ENCODE results near the gene TACR1.
"Not testable (repeated sequence)": the region's sequence is repeated elsewhere in the genome, so short reads cannot be mapped to it uniquely, and the experiment has no call there.

TACR1 gene

GRCh38 chr2:75077909-75078308, 121.4 kb downstream of the TACR1 start:
- no peak for DNase-seq

DNA sequence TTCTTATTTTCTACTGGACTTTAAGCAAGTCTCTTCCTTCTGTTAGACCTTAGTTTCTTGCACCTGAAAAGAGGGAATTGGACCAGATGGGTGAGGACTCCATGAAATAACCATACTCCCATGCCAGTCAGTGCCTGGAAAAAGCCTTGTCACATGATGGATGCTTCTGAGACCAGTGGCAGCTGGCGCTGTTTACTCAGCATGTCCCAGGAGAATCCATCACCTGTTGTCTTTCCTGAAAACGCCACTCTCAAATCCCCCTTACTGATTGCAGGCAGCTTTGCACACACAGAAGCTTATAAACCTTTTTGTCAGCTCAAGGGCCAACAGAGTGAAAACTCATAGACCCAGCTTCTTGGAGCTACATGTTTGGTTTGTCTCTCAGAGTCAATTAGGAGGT, 123.2 kb downstream of the TACR1 start:
- DNase-seq: no peak

- no peak for DNase-seq
These were observed 124.6 kb downstream of the TACR1 start for GRCh38 chr2:75074708-75075107.

GRCh38 chr2:75074228-75074627, 125.1 kb downstream of the TACR1 start:
- DNase-seq: no peak

- DNase-seq: no peak
These were observed 127.6 kb downstream of the TACR1 start for GRCh38 chr2:75071766-75072165.

DNA sequence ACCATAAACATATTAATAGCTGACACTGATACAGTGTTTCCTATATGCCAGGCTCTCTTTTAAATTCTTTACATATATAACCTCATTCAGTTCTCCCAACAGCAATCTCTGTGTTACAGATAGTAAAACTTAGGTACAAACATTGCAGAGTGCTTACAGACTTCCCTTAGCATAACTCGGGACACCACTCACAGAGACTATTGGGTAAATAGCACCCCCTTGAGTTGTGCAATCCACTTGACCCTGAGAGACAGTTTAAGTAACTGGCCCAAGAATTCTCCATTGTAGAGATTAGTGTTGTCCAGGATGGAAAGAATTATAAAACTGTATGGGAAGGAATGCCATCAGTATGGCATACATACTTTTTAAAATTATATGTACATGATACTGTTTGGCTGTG, 130.8 kb downstream of the TACR1 start:
- DNase-seq: no peak

DNA sequence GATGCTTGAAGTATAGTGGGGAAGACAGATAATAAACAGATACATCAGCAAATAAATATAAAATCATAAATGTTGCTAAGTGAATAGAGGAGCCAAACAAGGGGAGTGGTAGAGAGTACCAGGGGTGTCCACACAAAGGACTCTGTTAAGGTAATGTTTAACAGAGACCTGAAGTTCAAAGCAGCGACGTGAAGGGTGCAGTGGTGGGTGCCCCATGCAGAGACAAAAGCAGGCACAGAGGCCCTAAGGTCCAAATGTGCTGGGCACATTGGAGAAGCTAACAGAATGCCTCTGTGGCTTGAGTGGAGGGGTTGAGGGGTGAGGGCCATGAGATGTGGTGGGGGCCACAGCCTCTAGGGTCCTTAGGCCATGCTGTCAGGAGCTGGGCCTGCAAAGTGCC, 131.8 kb downstream of the TACR1 start:
- no peak for DNase-seq

GRCh38 chr2:75066121-75066902, 133.0 kb downstream of the TACR1 start:
- DNase-seq: no peak

- DNase-seq: no peak
These were observed 133.8 kb downstream of the TACR1 start for GRCh38 chr2:75065402-75066008.

- peak; percentile 12 for DNase-seq
These were observed 134.5 kb downstream of the TACR1 start for GRCh38 chr2:75064691-75065396.

GRCh38 chr2:75063906-75064305, 135.4 kb downstream of the TACR1 start:
- DNase-seq: no peak

DNA sequence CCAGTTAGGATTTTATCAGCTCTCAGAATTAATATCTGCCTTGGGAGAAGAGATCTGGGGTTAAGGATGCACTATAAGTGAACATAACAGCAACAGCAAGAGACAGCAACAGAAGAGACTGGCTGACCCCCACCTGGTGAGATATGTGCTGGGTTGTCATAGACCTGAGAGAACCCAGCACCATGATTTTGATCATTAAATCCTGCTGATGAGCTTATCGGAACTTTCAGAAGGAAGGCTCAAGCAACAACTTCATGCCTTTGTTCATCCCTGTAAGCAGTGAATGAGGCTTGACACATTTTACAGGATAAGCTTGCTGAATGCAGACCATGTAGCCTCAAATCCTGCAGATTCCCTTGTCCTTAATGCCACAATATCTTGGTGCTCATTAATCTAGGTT, 140.9 kb downstream of the TACR1 start:
- DNase-seq: no peak

DNA sequence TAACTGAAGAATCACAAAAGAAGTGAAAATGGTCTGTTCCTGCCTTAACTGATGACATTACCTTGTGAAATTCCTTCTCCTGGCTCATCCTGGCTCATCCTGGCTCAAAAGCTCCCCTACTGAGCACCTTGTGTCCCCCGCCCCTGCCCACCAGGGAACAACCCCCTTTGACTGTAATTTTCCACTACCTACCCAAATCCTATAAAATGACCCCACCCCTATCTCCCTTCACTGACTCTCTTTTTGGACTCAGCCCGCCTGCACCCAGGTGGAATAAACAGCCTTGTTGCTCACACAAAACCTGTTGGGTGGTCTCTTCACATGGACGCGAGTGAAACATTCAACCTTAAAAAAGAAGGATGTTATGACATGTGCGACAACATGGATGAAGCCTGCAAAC, 142.2 kb downstream of the TACR1 start:
- not testable (repeated sequence) for DNase-seq

DNA sequence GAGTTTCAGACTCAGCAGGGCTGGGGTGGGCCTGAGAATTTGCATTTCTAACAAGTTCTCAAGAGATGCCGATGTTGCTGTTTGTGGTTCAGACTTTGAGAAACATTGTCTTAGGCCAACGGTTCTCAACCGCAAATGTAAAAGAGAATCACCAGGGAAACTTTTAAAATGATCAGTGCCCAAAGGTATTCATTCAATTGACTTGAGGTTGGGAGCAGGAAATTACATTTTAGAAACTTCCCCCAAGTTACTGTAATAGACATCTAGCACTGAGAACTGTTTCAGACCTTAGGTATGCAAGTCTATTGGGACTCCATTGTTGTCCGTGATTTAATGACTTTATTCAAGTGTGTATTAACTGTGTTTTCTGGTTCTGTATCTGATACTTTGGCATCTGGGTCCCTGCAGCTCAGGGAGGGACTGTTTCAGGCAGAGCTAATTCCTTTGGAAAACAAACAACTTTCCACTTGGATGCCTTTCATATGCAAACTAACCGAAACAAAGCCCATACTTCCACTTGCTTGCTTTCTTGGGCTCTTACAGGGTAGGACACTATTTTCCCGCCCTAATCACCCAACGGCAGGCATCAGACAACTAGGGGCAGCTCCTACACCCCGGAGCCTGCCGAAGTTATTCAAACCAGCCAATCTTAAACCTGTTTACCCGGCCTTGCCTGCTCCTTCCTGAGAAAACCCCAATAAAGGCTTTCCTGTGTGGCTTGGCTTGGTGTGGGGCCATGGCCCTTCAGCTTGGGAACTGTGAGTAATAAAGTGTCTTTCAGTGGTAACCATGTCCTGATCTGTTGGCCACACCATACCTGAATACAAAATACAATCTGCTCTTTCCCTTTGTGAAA, 143.3 kb downstream of the TACR1 start:
- DNase-seq: no peak

- no peak for DNase-seq
These were observed 144.0 kb downstream of the TACR1 start for GRCh38 chr2:75055142-75055819.

DNA sequence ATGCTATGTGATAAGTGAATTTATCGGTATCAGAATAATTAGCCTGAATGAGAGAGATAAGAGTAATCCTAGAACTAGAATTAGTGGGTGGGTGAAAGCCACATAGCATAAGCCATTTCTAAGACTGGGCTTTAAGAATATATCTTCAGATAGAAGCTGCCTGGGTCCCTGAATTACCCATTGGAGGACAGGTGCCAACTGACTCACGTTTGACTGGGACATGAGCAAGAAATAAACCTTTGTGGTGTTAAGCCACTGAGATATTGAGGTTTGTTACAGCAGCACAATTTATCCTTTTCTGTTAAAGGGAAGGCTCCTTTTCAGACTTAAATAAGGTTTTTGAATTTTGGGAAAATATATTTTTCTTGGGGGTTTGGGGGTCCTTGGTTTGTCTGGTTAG, 145.0 kb downstream of the TACR1 start:
- DNase-seq: no peak

- no peak for DNase-seq
These were observed 145.7 kb downstream of the TACR1 start for GRCh38 chr2:75053484-75054112.

DNA sequence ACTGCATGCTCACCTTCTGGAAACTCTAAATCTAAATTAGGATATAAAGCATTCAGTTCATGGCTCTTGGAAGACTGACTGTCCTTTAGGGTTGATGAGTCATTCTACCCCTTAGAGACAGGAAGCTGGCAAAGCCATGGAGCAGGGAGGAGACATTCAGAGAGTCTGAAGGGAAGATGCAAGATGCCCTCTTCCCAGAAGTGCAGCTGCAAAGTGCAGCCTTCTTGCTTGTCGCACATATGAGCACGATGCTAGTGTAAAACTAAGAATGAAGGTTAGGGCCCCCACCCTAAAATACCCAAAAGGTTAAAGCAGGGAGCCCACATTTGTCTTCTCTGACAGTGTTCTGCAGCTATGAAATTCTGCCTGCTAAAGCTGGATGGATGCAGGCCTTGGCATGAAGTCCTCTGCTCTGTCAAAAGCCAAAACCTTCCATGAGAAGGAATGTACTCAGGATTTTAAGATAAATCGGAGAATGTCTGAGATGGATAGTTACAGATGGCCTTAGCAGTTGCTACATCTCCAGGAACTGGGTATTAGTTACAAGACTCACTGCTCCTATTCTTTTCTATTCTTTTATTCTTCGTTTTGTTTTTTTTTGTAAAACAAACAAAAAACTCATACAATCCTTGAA, 151.2 kb downstream of the TACR1 start:
- DNase-seq: no peak

- DNase-seq: no peak
These were observed 151.9 kb downstream of the TACR1 start for GRCh38 chr2:75047189-75047991.

- DNase-seq: no peak
These were observed 153.7 kb downstream of the TACR1 start for GRCh38 chr2:75045526-75046050.

All from central memory CD4-positive, alpha-beta T cell (primary cell).